ENCODE data around the gene TENM3. TPM values are rescaled to one million over a fixed set of nuclear protein-coding genes. Genes with fewer than 3 reads are reported as not detected.

Gene TENM3
- polyA plus RNA-seq, 1 experiment, result 54.9 TPM

DNA sequence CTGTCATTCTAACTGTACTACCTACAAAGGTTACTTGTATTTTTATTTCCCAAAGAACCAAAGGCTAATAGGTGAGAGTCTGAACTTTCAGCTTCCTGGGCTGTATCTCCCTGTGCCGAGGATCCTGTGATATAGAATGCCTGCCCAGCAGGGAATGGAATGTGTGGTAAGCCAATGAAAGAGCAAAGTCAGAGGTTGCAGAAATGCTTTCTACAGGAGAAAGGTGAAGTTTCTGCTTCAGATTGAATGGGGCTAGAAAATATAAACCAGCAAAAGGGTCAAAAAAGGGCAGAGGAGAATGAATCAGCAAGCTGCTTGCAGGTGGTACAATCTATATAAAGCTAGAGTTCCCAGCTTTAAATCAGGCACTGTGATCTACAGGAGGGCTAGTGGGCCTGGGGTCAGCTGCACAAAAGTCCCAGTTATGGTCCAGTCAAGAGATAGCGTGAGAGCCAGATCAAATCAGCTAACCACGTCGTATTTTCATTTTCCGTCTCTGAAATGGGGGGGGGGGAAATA lies 527.9 kb downstream of the TENM3 start:
- ChIA-PET POLR2A (interaction anchor here (0.5 kb wide), 1 partner anchor 8 kb away, joined by 7 read pairs; no protein-coding TSS in a partner anchor), CTCF (interaction anchor here (0.9 kb wide), 1 partner anchor 155 kb away, joined by 3 read pairs; no protein-coding TSS in a partner anchor)
- Histone ChIP-seq H3K9me3 (ENCODE audit: control insufficient read depth, insufficient read depth, low read length) (no peaks in the 10 kb centered on the region; the same call in 1 of the 2 replicates), H3K27ac (ENCODE audit: low read depth, low read length) (no peak overlapping the region), H3K4me3 (ENCODE audit: low read depth, low read length) (no peak overlapping the region), H3K27me3 (ENCODE audit: control insufficient read depth, insufficient read depth, low read length) (no peaks in the 10 kb centered on the region)
- TF ChIP-seq, protein P1, sequence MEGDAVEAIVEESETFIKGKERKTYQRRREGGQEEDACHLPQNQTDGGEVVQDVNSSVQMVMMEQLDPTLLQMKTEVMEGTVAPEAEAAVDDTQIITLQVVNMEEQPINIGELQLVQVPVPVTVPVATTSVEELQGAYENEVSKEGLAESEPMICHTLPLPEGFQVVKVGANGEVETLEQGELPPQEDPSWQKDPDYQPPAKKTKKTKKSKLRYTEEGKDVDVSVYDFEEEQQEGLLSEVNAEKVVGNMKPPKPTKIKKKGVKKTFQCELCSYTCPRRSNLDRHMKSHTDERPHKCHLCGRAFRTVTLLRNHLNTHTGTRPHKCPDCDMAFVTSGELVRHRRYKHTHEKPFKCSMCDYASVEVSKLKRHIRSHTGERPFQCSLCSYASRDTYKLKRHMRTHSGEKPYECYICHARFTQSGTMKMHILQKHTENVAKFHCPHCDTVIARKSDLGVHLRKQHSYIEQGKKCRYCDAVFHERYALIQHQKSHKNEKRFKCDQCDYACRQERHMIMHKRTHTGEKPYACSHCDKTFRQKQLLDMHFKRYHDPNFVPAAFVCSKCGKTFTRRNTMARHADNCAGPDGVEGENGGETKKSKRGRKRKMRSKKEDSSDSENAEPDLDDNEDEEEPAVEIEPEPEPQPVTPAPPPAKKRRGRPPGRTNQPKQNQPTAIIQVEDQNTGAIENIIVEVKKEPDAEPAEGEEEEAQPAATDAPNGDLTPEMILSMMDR (IDR thresholded peaks at IDR 0.05; ENCODE audit: low read depth, low read length), result no peak
- DNase-seq (ENCODE audit: low read depth, low spot score), result no peak

DNA sequence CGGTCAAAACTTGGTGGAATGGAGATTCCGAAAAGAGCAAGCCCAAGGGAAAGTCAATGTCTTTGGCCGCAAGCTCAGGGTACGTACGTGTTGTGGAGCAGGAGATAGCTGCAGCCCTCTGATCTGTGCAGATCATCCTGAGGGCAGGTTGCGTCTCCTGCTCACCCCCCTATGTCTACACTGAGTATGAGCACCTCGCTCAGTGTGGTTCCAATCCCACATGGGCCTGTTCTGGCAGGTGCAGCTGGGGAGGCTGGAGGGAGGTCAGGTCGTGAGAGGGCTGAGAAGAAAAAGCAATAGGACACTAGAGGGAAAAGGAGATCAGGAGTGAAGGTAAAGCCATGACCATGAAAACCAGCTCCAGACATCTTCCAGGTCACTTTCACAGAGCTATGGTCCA lies 531.9 kb downstream of the TENM3 start:
- CTCF ChIA-PET, result no interaction called here

DNA sequence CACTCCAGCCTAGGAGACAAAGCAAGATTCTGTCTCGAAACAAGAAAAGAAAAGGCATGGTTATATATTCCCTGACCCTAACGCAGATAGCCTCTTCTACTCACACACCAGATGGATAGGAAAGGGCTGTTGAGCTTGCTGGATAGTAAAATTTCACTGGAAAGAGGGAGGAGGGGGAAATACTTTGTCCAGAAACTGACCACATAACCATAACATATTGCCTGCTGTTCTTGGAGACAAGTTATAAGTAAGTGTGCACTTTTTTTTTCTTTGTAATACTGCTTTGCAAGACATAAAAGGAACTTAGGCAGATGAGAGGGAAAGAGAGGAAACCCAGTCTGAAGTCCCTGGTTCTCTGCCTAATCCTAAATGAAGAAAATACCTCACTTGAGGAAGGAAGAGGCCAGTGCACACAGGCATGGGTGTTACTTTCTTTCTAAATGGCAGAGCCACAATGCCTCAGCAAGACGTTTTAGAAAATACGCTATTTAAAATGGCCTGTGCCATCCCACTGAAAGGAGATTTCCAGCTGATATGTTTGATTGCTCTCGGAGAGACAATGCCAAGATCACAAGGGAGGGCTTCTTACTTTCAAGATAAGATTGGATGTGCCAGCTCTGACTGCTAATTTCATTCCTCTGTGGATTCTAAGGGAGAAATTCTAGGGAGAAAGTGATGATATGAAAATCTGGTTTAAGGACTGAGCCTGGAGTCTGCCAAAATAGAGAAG lies 533.3 kb downstream of the TENM3 start:
- DNase-seq (ENCODE audit: low read depth, low spot score), result peak; percentile 29
- TF ChIP-seq, protein P1 (IDR thresholded peaks at IDR 0.05; ENCODE audit: low read depth, low read length), result no peak
- no peaks in the 10 kb centered on the region for H3K27me3 ChIP-seq (ENCODE audit: control insufficient read depth, insufficient read depth, low read length)
- no peak overlapping the region for H3K27ac ChIP-seq (ENCODE audit: low read depth, low read length)
- ChIA-PET CTCF (no interaction called here), POLR2A (no interaction called here)
- H3K4me3 ChIP-seq (ENCODE audit: low read depth, low read length), result no peak overlapping the region
- H3K9me3 ChIP-seq (ENCODE audit: control insufficient read depth, insufficient read depth, low read length), result no peaks in the 10 kb centered on the region

More for the DNA sequence above, 531.9 kb downstream of the TENM3 start:
- Histone ChIP-seq H3K27me3 (ENCODE audit: control insufficient read depth, insufficient read depth, low read length) (no peaks in the 10 kb centered on the region), H3K9me3 (ENCODE audit: control insufficient read depth, insufficient read depth, low read length) (no peaks in the 10 kb centered on the region; the same call in 1 of the 2 replicates), H3K4me3 (ENCODE audit: low read depth, low read length) (no peak overlapping the region), H3K27ac (ENCODE audit: low read depth, low read length) (no peak overlapping the region)
- no peak for DNase-seq (ENCODE audit: low read depth, low spot score)
- TF ChIP-seq, protein P1 (IDR thresholded peaks at IDR 0.05; ENCODE audit: low read depth, low read length), result no peak
- POLR2A ChIA-PET, result no interaction called here

DNA sequence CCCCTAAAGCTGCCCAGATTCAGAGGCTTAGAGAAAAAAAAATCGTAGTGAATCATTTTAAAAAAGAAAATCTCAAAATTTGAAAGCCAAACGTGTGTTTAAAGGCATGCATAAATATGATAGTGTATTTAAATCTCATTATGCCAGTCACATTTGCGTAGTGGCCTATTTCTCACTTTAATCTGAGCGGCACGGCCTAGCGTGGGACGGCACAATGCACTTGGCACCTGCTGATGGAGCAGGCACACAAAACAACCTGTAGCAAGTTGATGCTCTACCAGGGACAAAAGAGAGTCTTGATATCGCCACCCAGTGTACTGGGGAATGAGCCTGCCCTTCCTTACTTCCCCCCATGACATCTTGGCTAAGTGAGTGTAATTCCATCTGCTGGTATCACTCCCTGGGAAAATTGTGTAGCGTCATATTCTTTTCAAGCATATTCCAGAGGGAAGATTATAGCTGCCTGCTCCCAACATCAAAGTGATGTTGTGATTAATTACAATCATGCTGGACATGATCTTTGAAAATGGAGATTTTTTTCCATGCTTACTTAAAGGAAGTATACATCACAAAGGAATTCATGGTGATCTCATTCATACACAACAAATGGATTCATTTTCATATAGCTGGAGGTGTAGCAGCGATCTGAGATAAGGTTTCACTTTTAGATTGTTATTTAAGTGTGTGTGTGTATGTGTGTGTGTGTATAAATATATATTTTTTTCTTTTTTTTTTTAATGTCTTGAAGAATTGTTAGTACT lies 535.2 kb downstream of the TENM3 start:
- H3K9me3 ChIP-seq (ENCODE audit: control insufficient read depth, insufficient read depth, low read length), result no peaks in the 10 kb centered on the region
- no peak for DNase-seq (ENCODE audit: low read depth, low spot score)
- POLR2A ChIA-PET, result interaction anchor here (0.7 kb wide), 1 partner anchor 8 kb away, joined by 7 read pairs; no protein-coding TSS in a partner anchor
- H3K27me3 ChIP-seq (ENCODE audit: control insufficient read depth, insufficient read depth, low read length), result no peaks in the 10 kb centered on the region
- H3K4me3 ChIP-seq (ENCODE audit: low read depth, low read length), result no peak overlapping the region
- TF ChIP-seq, protein P1 (IDR thresholded peaks at IDR 0.05; ENCODE audit: low read depth, low read length), result no peak
- no peak overlapping the region for H3K27ac ChIP-seq (ENCODE audit: low read depth, low read length)
- CTCF ChIA-PET, result no interaction called here
